HEK293T (cell line): ENCODE results near the gene SMOC2.

ENCODE experiments used
- CTCF ChIA-PET: fragments of 350-600 bp; formaldehyde crosslinking; extraction: SDS; loops from one replicate; lab custom pipeline; 2021; ENCODE audit warnings: antibody characterized with exemption, inconsistent platforms; lab: Yijun Ruan, JAX
- POLR2A ChIA-PET: fragments of 350-600 bp; formaldehyde crosslinking; extraction: SDS; loops from one replicate; lab custom pipeline; 2020; ENCODE audit warnings: antibody characterized with exemption, inconsistent platforms; lab: Yijun Ruan, JAX
- DNase-seq: peaks from one replicate; pipeline ENCODE4 v3.0.0; 2012; ENCODE audit warnings: mixed read lengths; ENCODE audit errors: extremely low spot score
- ARNT ChIP-seq: fragments of 450-650 bp; IDR thresholded peaks from 2 replicates; pipeline ENCODE4 v1.6.1; 2017; ENCODE audit warnings: mild to moderate bottlenecking
- BHLHE40 ChIP-seq: fragments of 450-650 bp; IDR thresholded peaks from 2 replicates; pipeline ENCODE4 v1.6.1; 2016; ENCODE audit warnings: mild to moderate bottlenecking, moderate library complexity, borderline replicate concordance
- CTBP1 ChIP-seq: fragments of 450-650 bp; IDR thresholded peaks from 2 replicates; pipeline ENCODE4 v1.6.1; 2016; ENCODE audit warnings: borderline replicate concordance
- ELF4 ChIP-seq: fragments of 450-650 bp; IDR thresholded peaks from 2 replicates; pipeline ENCODE4 v1.6.1; 2017; ENCODE audit warnings: antibody characterized with exemption
- FOXA1 ChIP-seq: fragments of 450-650 bp; IDR thresholded peaks from 2 replicates; pipeline ENCODE4 v1.6.1; 2016; ENCODE audit warnings: mild to moderate bottlenecking
- FOXK2 ChIP-seq: fragments of 450-650 bp; IDR thresholded peaks from 2 replicates; pipeline ENCODE4 v1.6.1; 2016; ENCODE audit warnings: mild to moderate bottlenecking
- FOXM1 ChIP-seq: fragments of 450-650 bp; IDR thresholded peaks from 2 replicates; pipeline ENCODE4 v1.6.1; 2017; ENCODE audit warnings: mild to moderate bottlenecking, borderline replicate concordance
- HDGF ChIP-seq: fragments of 450-650 bp; IDR thresholded peaks from 2 replicates; pipeline ENCODE4 v1.6.1; 2017; ENCODE audit warnings: antibody characterized with exemption, borderline replicate concordance
- L3MBTL2 ChIP-seq: fragments of 450-650 bp; conservative IDR thresholded peaks from 2 replicates; pipeline ENCODE4 v1.6.1; 2016; ENCODE audit warnings: mild to moderate bottlenecking
- LEF1 ChIP-seq: fragments of 450-650 bp; IDR thresholded peaks from 2 replicates; pipeline ENCODE4 v1.6.1; 2017; ENCODE audit warnings: mild to moderate bottlenecking, borderline replicate concordance
- NFRKB ChIP-seq: fragments of 450-650 bp; IDR thresholded peaks from 2 replicates; pipeline ENCODE4 v1.6.1; 2016; ENCODE audit warnings: mild to moderate bottlenecking, moderate library complexity
- SP1 ChIP-seq: fragments of 450-650 bp; IDR thresholded peaks from 2 replicates; pipeline ENCODE4 v1.6.1; 2017
- SUZ12 ChIP-seq: fragments of 450-650 bp; IDR thresholded peaks from 2 replicates; pipeline ENCODE4 v1.6.1; 2016; ENCODE audit warnings: mild to moderate bottlenecking
- TARDBP ChIP-seq: fragments of 450-650 bp; IDR thresholded peaks from 2 replicates; pipeline ENCODE4 v1.6.1; 2016
- ZNF384 ChIP-seq: fragments of 450-650 bp; IDR thresholded peaks from 2 replicates; pipeline ENCODE4 v1.6.1; 2016
- TF ChIP-seq, protein P1 (sequence below): fragments of 450-650 bp; IDR thresholded peaks from 2 replicates; pipeline ENCODE4 v1.6.1; 2016

Gene SMOC2

DNA sequence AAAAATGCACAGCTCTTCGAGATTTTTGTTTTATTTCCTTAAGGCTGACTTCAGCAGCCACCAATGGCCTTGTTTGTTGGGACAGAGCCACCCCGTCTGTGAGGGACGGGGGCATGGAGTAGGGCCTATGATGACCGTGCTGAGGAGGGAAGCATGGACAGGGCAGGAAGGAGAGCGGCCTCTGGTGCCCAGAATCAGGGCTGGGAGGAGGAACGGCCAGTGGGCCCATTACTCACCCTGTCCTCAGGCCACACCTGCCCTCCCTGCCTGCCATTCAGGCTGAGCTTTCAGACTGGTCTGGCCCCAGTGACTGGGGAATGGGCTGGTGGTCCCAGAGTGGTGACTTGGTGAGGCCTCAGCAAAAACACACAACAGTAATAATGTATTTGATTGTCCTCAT lies 104.4 kb downstream of the SMOC2 start:
- CTCF ChIA-PET = interaction anchor here (0.7 kb wide), 1 partner anchor 468 kb away, joined by 3 read pairs; no protein-coding TSS in a partner anchor
- POLR2A ChIA-PET = no interaction called here
- TF ChIP-seq L3MBTL2 (no peak), SUZ12 (no peak), CTBP1 (no peak), ARNT (no peak), ZNF384 (no peak), TARDBP (no peak), LEF1 (no peak), FOXM1 (no peak), HDGF (no peak), FOXK2 (no peak), FOXA1 (no peak), NFRKB (no peak), SP1 (no peak), ELF4 (no peak), BHLHE40 (no peak)
- TF ChIP-seq, protein P1, sequence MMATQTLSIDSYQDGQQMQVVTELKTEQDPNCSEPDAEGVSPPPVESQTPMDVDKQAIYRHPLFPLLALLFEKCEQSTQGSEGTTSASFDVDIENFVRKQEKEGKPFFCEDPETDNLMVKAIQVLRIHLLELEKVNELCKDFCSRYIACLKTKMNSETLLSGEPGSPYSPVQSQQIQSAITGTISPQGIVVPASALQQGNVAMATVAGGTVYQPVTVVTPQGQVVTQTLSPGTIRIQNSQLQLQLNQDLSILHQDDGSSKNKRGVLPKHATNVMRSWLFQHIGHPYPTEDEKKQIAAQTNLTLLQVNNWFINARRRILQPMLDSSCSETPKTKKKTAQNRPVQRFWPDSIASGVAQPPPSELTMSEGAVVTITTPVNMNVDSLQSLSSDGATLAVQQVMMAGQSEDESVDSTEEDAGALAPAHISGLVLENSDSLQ = no peak
- DNase-seq = no peak

DNA sequence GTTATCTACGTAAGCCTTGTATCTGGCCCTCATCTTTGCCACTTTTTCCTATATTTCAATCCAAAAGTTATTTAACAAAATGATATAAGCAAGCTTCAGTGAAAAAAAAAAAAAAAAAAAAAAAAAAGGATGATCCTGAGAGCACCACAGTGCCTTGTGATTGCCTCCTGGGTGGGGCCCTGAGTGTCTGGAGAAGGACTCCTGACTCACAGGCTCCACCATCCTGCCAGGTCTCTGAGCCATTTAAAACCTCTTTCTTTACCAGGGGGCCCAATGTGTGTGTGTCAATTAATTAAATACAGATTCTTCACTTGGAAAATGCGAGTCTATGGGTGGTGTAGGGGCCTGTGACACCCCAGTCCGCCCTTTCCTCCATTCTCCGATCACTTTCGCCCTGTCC lies 105.2 kb downstream of the SMOC2 start:
- POLR2A ChIA-PET = no interaction called here
- CTCF ChIA-PET = interaction anchor here (0.7 kb wide), 1 partner anchor 468 kb away, joined by 3 read pairs; no protein-coding TSS in a partner anchor
- no peak for TF ChIP-seq SUZ12
- no peak for TF ChIP-seq TARDBP
- no peak for TF ChIP-seq FOXA1
- TF ChIP-seq CTBP1 = no peak
- no peak for TF ChIP-seq ELF4
- TF ChIP-seq, protein P1 = no peak
- TF ChIP-seq L3MBTL2 = no peak
- TF ChIP-seq NFRKB = no peak
- TF ChIP-seq FOXK2 = no peak
- no peak for TF ChIP-seq SP1
- TF ChIP-seq ARNT = no peak
- no peak for DNase-seq

DNA sequence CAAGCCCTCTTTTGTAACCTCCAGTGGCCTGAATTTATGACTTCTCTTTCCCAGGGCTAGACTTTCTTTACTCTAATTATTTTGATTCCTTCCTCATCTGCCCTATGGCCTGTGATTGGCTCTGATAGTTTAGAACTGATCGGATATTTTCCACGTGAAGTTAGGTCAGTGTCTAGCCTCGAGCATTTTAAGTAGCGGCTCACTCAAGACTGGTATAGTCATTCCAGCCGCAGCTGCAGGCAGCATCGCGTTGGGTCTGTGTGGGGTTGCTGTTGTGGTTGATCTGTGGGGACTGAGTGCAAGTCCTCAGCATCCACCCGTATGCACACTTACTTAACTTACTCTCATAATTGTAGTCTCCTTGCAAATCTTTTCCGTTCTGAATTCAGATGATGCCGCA lies 105.7 kb downstream of the SMOC2 start:
- CTCF ChIA-PET = no interaction called here
- DNase-seq = no peak
- TF ChIP-seq LEF1 (no peak), NFRKB (no peak), BHLHE40 (no peak), FOXA1 (no peak), ARNT (no peak), FOXM1 (no peak), HDGF (no peak), ZNF384 (no peak), SP1 (no peak), ELF4 (no peak), FOXK2 (no peak), L3MBTL2 (no peak), SUZ12 (no peak), CTBP1 (no peak), TARDBP (no peak)
- TF ChIP-seq, protein P1 = no peak
- POLR2A ChIA-PET = no interaction called here

DNA sequence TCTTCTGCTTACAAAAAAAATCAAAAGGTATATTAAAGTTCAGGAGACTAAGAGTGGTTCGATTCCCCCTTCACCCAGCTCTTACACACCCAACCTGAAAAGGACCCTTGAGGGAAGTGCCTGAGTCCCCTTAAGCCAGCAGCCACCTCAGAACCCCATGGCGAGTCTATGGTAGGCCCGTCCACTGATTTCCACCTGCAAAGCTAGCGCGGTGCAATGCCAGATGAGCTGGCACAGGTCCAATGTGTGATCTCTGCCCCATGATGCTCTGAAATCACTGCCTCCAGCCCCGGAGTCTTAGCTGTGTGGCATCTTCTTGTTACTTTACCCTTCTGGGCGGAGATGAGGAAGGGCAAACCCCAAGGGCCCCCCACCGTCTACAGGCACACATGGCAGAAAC lies 109.3 kb downstream of the SMOC2 start:
- TF ChIP-seq, protein P1 = no peak
- TF ChIP-seq CTBP1 = no peak
- no peak for TF ChIP-seq TARDBP
- TF ChIP-seq L3MBTL2 = no peak
- TF ChIP-seq ZNF384 = no peak
- TF ChIP-seq LEF1 = no peak
- no peak for TF ChIP-seq FOXM1
- TF ChIP-seq SUZ12 = no peak
- TF ChIP-seq SP1 = no peak
- TF ChIP-seq ARNT = no peak
- TF ChIP-seq BHLHE40 = no peak
- no peak for TF ChIP-seq ELF4
- no peak for TF ChIP-seq NFRKB
- TF ChIP-seq FOXA1 = no peak
- TF ChIP-seq HDGF = no peak
- DNase-seq = no peak
- ChIA-PET POLR2A (no interaction called here), CTCF (no interaction called here)

DNA sequence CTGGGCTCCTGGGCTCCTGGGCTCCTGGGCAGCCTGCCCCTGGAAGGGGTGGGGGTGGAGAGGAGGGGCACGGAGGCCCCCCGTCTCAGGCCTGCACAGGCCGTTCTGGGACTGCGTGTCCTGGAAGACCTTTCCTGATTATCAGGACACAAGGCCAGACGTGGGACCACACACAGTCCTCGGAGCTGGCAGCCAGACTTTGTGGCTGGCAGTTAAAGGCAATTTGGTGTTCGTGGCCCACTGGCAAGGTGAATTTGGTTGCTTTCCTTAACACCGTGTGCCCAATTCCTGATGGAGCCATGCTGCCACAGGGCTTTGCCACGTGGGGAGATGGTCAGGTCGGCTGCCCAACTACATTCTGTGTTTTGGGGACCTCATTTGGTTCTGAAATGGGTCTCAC lies 113.5 kb downstream of the SMOC2 start:
- ChIA-PET CTCF (no interaction called here), POLR2A (no interaction called here)
- DNase-seq = no peak
- TF ChIP-seq FOXK2 (no peak), ARNT (no peak), NFRKB (no peak), BHLHE40 (no peak), CTBP1 (no peak), SP1 (no peak), HDGF (no peak), FOXA1 (no peak), FOXM1 (no peak), LEF1 (no peak), ELF4 (no peak), TARDBP (no peak)
- TF ChIP-seq, protein P1 = no peak
